ENCODE data around the gene MFSD12.

MFSD12 gene

DNA sequence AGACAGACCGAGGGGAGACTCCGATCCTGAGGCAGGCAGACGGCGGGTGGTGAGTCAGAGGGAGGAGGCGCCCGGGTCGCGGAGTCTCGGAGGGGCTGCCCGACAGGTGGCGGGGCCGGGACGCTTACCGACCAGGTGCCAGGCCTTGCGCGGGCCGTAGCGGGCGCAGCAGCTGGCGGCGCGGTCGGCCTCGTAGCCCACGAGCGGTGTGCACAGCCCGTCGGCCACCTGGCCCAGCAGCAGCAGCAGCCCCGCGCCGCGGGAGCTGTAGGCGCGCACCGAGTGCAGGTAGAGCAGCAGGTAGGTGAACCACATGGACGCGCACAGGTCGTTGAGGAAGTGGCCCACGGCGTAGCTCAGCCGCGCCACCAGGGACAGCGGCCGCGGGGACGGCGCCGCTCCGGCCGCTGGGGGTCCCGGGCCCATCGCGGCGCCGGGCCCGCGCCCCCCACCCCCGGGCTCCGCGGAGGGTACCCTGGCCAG, 367 bp downstream of the MFSD12 start:
- DNase-seq (ENCODE audit: low read depth in 2 of 2, low spot score in 1 of 2), result peak; percentile 33 to 54

DNA sequence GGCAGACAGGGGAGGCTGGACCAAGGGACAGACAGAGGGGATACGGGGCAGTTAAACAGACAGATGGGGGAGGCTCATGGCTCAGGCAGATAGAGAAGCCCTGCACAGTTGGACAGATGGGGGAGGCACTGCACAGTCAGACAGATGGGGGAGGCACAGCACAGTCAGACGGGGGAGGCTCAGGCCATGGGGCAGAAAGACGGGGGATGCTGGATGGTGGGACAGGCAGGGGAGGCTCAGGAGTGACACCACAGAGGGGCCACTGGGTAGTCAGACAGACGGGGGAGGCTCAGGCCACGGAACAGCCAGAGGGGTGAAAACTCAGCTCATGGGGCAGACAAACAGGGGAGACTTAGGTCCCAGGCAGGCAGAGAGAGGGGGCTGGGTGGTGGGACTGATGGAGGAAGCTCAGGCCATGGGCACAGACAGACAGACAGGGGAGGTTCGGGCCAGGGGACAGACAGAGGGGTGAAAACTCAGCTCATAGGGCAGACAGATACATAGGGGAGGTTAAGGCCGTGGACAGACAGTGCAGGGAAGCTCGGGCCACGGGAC, 886 bp downstream of the MFSD12 start:
- no peak for DNase-seq (ENCODE audit: low read depth in 2 of 2, low spot score in 1 of 2)

GRCh38 chr19:3555653-3556422, 1.5 kb downstream of the MFSD12 start:
- no peak for DNase-seq (ENCODE audit: low read depth in 2 of 2, low spot score in 1 of 2)

DNA sequence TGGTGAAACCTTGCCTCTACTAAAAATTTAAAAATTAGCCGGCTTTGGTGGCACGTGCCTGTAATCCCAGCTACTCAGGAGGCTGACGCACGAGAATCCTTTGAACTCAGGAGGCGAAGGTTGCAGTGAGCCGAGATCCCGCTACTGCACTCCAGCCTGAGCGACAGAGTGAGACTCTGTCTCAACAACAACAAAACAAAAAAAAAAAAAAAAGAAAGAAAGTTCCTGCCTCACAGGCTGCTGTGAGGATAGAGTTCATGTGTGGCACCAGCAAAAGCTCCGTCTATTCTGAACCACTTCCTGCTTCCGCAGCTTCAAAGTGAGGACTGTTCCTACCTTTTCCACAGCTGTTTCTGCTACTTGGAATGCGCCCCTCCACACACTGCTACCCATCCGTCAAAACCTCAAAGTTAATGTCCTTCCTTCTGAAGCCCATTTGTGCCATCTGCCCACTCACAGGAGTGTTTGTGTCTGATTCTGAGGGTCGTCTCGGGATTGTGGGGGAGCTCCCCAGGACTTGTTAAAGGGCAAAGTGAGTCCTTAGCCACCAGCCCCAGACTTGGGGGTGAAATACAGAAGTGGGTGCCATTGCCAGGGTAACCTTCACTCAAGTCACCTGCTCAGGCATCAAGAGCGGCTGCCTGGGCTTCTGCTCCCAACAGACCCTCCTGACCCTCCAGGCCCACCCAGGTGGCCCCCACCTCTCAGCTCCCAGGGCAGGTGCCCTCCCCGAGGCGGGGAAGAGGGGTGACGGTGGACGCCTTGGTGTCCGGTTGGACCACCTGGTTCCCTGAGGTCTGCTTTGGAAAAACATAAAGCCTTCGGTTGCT, 2.9 kb downstream of the MFSD12 start:
- DNase-seq (ENCODE audit: low read depth in 2 of 2, low spot score in 1 of 2), result no peak

- DNase-seq (ENCODE audit: low read depth in 2 of 2, low spot score in 1 of 2), result no peak
Measured at GRCh38 chr19:3551792-3552095, 5.6 kb downstream of the MFSD12 start.

GRCh38 chr19:3550947-3551791, 6.2 kb downstream of the MFSD12 start:
- DNase-seq (ENCODE audit: low read depth in 2 of 2, low spot score in 1 of 2), result no peak

GRCh38 chr19:3549816-3550215, 7.6 kb downstream of the MFSD12 start:
- DNase-seq (ENCODE audit: low read depth in 2 of 2, low spot score in 1 of 2), result no peak

- no peak for DNase-seq (ENCODE audit: low read depth in 2 of 2, low spot score in 1 of 2)
Measured at GRCh38 chr19:3548606-3549005, 8.8 kb downstream of the MFSD12 start.

- no peak for DNase-seq (ENCODE audit: low read depth in 2 of 2, low spot score in 1 of 2)
Measured at GRCh38 chr19:3547767-3548282, 9.6 kb downstream of the MFSD12 start.

DNA sequence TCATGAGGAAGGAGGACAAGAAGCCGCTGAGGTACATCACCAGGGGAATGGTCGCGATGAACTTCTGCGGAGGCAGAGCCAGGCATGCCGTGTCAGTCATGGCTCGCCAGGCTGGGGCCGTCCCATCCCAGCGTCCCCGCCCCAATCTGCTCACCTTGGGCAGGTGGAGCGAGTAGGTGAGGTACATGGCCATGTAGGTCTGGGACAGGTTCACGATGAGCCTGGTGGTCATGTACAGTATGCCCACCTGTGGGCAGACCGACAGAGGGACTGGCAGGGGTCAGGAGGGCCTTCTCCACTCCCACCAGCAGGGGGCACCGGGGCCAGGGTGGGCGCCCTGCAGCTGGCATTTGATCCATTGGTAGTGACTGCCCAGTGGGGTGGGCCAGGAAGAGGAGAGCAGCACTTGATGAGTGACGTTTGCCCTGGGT, 10.1 kb downstream of the MFSD12 start:
- no peak for DNase-seq (ENCODE audit: low read depth in 2 of 2, low spot score in 1 of 2)

DNA sequence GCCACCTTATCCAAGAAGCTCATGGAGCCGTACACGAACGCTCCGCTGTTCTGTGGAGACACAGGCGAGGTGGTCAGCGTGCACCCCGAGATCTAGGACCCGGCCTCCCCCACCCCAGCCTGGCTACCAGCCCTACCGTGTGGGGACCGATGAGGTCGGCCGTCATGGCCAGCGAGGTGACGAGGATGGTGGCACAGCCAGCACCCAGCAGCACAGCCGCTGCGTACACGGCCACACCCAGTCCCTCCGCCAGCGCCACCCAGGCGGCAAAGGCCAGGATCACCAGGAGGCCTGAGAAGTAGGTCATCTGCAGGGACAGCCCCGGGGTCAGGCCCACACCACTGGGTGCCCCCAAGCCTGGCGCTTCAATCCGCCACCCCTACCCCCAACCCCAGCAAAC, 11.3 kb downstream of the MFSD12 start:
- DNase-seq (ENCODE audit: low read depth in 2 of 2, low spot score in 1 of 2), result no peak

DNA sequence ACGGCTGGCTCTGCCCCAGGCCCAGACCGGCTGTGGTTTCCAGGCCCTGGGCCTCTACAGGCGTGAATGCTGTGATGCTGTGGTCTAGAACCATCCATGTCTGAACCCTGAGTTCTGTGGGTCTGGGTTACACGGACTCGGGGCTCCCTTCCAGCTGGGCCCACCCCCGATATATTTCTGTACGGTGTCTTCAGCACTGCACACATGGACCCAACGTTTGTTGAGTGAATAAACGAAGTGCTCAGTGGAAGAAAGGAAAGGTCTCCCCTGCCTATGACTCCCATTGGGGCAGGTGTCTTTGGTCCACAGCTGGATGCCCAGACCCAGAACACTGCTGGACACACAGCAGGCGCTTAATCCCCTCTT, 11.7 kb downstream of the MFSD12 start:
- DNase-seq (ENCODE audit: low read depth in 2 of 2, low spot score in 1 of 2), result no peak

GRCh38 chr19:3544742-3545668, 12.4 kb downstream of the MFSD12 start:
- peak; percentile 42 to 70 for DNase-seq (ENCODE audit: low read depth in 2 of 2, low spot score in 1 of 2)

DNA sequence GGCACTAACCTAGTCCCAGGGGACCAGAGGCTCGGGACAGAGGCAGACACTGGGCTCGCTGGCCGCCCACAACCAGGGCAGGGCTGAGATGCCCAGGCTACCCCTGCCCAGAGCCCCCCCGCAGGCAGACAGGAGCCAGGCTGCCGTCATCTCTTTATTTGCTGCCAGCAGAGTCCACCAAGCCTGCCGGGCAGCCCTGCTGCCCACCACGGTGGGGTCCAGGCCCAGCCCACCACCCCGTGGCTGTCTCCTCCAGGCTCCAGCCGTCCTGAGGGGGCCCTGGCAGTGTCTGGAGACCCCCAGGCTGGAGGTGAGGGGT, 13.4 kb downstream of the MFSD12 start:
- no peak for DNase-seq (ENCODE audit: low read depth in 2 of 2, low spot score in 1 of 2)

DNA sequence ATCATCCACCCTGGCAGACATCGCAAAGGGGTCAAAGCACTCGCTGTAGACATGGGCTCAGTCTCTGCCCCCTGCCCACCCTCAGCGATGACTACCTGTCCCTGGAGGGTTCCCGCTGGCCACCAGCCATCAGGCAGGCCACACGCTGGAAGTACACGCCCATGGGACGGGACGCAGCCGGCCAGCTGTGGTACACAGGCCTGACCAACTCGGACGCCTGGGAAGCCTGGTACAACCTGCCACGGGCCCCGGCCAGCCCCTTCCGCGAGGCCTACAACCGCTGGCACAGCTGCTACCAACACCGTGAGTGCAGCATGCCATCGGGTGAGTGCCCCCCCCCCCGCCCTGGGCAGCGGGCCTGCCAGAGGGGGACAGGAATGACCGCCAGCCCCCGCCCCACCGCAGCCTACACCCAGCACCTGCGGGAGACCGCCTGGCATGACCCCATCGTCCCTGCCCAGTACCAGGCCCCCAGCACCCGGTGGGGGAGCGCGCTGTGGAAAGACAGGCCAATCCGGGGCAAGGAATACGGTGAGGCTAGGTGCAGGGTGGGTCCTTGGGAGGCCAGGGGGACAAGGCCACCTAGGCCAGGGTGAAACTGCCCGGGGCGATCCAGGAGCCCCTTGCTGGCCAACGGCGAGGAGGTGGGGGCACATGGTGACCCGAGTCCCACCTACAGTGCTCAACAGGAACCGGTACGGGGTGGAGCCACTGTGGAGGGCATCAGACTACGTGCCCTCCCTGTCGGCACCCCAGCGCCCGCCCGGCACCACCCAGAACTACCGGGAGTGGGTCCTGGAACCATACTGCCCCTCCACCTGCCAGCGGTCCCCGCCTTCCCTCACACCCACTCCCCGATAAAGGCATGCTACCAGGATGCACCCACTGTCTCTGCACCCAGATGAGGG, 14.0 kb downstream of the MFSD12 start:
- no peak for DNase-seq (ENCODE audit: low read depth in 2 of 2, low spot score in 1 of 2)

DNA sequence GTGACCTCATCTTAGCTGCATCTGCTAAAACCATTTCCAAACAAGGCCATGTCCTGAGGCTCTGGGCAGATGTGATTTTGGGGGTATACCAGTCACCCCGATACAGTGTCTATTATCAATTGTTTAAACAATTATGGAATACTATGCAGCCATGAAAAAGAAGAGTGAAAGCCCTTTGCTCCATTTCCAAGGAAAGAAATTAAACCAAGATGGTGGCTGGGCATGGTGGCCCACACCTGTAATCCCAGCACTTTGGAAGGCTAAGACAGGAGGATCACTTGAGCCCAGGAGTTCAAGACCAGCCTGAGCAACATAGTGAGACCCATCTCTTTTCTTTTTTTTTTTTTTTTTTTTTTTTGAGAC, 17.6 kb downstream of the MFSD12 start:
- DNase-seq (ENCODE audit: low read depth in 2 of 2, low spot score in 1 of 2), result no peak

GRCh38 chr19:3538965-3539755, 18.2 kb downstream of the MFSD12 start, which contains the start of gene TEKTIP1:
TSS of gene TEKTIP1 (plus strand) at chr19:3539174. CDS start at chr19:3539178, 4 bp downstream.
- DNase-seq (ENCODE audit: low read depth in 2 of 2, low spot score in 1 of 2), result no peak

DNA sequence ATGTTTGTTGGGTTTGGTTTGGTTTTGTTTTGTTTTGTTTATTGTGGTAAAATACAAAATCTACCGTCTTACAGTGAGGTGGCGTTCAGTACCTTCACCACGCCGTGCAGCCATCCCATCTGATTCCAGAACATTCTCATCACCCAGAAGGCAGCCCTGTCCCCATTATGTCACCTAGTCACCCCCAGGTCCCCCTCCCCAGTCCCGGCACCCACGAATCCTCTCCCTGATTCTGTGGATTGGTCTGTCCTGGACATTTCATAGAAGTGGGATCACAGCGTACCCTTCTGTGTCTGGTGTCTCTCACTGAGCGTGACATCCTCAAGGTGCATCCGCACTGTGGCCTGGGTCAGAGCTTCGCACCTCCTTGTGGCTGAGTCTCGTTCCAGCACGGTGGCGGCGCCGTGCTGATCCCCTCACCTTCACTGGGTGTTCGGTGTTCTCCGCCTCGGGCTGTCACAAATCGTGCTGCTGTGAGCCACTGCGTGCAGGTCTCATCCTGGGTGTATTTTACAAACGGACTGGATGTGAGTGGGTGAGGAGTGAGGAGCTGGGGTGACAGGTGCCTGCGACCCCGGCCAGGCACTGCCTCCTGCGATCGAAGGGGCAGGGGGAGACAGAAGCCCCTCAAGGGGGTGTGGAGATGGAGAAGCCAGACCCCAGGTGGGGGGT, 19.0 kb downstream of the MFSD12 start:
- no peak for DNase-seq (ENCODE audit: low read depth in 2 of 2, low spot score in 1 of 2)

Data from stimulated activated CD8-positive, alpha-beta memory T cell treated with anti-CD3 and anti-CD28 coated beads, Interleukin-4, amount 100 ng/mL, for 4 hours (primary cell).